Liver (tissue), 9 donors: ENCODE measurements around the gene ABCA4. TPM values are rescaled to one million over a fixed set of nuclear protein-coding genes. Genes with fewer than 3 reads are reported as not detected.

Source experiments
- DNase-seq: peaks from one replicate; pipeline ENCODE4 v3.0.0-alpha.2; 2017; ENCODE audit warnings: low spot score
- H3K27ac ChIP-seq, 2 donors: one replicate each; pipeline ENCODE4 v1.7.0; 2013; ENCODE audit warnings: inconsistent platforms in 2 of 2, low read length in 2 of 2, control low read depth in 1 of 2, low read depth in 1 of 2, mild to moderate bottlenecking in 1 of 2
- H3K27me3 ChIP-seq, 4 donors: one replicate each; pipeline versions ENCODE4 v1.6.1 to v1.7.0; 2013; ENCODE audit warnings: low read length in 3 of 4, inconsistent platforms in 1 of 4, mild to moderate bottlenecking in 1 of 4, moderate library complexity in 1 of 4; ENCODE audit not compliant: control insufficient read depth in 4 of 4, insufficient read depth in 4 of 4
- H3K36me3 ChIP-seq, 4 donors: one replicate each; pipeline versions ENCODE4 v1.6.1 to v1.7.0; 2013; ENCODE audit warnings: low read length in 3 of 4, mild to moderate bottlenecking in 3 of 4, low read depth in 1 of 4, moderate library complexity in 1 of 4; ENCODE audit not compliant: control insufficient read depth in 4 of 4, insufficient read depth in 3 of 4
- H3K4me1 ChIP-seq, 4 donors: one replicate each; pipeline versions ENCODE4 v1.6.1 to v1.7.0; 2013; ENCODE audit warnings: low read length in 3 of 4, mild to moderate bottlenecking in 3 of 4, moderate library complexity in 1 of 4; ENCODE audit not compliant: control insufficient read depth in 4 of 4, insufficient read depth in 4 of 4
- H3K4me3 ChIP-seq, 3 donors: one replicate each; pipeline versions ENCODE4 v1.6.1 to v1.7.0; 2013; ENCODE audit warnings: low read length in 3 of 3, control low read depth in 1 of 3, low read depth in 1 of 3, mild to moderate bottlenecking in 1 of 3
- H3K9ac ChIP-seq, 2 donors: one replicate each; pipeline ENCODE4 v1.7.0; 2013; ENCODE audit warnings: low read length in 2 of 2, mild to moderate bottlenecking in 2 of 2, moderate library complexity in 2 of 2, control low read depth in 1 of 2, low read depth in 1 of 2
- H3K9me3 ChIP-seq, 4 donors: one replicate each; pipeline versions ENCODE4 v1.6.1 to v1.7.0; 2013; ENCODE audit warnings: low read length in 3 of 4; ENCODE audit not compliant: control insufficient read depth in 4 of 4
- CTCF ChIP-seq: fragments of 150-350 bp; IDR thresholded peaks from 2 replicates; pipeline ENCODE4 v1.5.1; 2017; ENCODE audit warnings: improper control_type of control experiment, low read depth, low read length; ENCODE audit not compliant: missing input control
- EGR1 ChIP-seq, 2 donors: IDR thresholded peaks; 2 replicates each; pipeline ENCODE4 v1.6.1; 2016 to 2018; ENCODE audit warnings: antibody characterized with exemption in 2 of 2, low read depth in 2 of 2
- FOXA1 ChIP-seq: IDR thresholded peaks from 2 replicates; pipeline ENCODE4 v1.6.1; 2016; ENCODE audit warnings: antibody characterized with exemption
- HNF4A ChIP-seq, 2 donors: conservative IDR thresholded peaks; 2 replicates each; pipeline ENCODE4 v1.6.1; 2016; ENCODE audit warnings: antibody characterized with exemption in 2 of 2, mild to moderate bottlenecking in 2 of 2
- HNF4G ChIP-seq: IDR thresholded peaks from 2 replicates; pipeline ENCODE4 v1.6.1; 2016; ENCODE audit warnings: antibody characterized with exemption
- JUND ChIP-seq, 2 donors: IDR thresholded peaks; 2 replicates each; pipeline ENCODE4 v1.6.1; 2016; ENCODE audit warnings: antibody characterized with exemption in 2 of 2
- NR2F2 ChIP-seq: IDR thresholded peaks from 2 replicates; pipeline ENCODE4 v1.6.1; 2016; ENCODE audit warnings: antibody characterized with exemption
- REST ChIP-seq: IDR thresholded peaks from 2 replicates; pipeline ENCODE4 v1.6.1; 2016; ENCODE audit warnings: antibody characterized with exemption, mild to moderate bottlenecking
- RXRA ChIP-seq, 2 donors: IDR thresholded peaks; 2 replicates each; pipeline ENCODE4 v1.6.1; 2017 to 2018; ENCODE audit warnings: antibody characterized with exemption in 2 of 2, mild to moderate bottlenecking in 1 of 2
- TAF1 ChIP-seq: conservative IDR thresholded peaks from 2 replicates; pipeline ENCODE4 v1.6.1; 2016; ENCODE audit warnings: antibody characterized with exemption, mild to moderate bottlenecking
- ZBTB33 ChIP-seq: IDR thresholded peaks from 2 replicates; pipeline ENCODE4 v1.6.1; 2016; ENCODE audit warnings: antibody characterized with exemption
- WGBS: extraction: QIAGEN DNeasy Blood & Tissue Kit; methylation state at CpG from one replicate; pipeline ENCODE4 v1.1.7; 2013; 5-methylcytosine and 5-hydroxymethylcytosine counted together
- polyA plus RNA-seq, 2 donors: library from polyadenylated mRNA; stranded (reverse) in 1 of 2; unstranded in 1 of 2; fragments of 200-250 nt in 1 of 2; fragments of >200 nt in 1 of 2; fragmentation: Nextera tagmentation in 1 of 2; extraction: Ambion mirVana in 1 of 2; gene quantifications; one replicate each; pipeline versions ENCODE4 v1.2.1 to v1.2.3, GENCODE V29; 2013 to 2015
- total RNA-seq, 2 donors: library from RNA; depleted of rRNA; stranded (reverse); fragments of >200 nt; gene quantifications; one replicate each; pipeline ENCODE4 v1.2.3, GENCODE V29; 2014
- donor health status: healthy.
- donor health status: healthy.
- donor health status: healthy.
- donor health status: healthy.
- donor health status: healthy.

The ABCA4 gene
- total and polyA plus RNA-seq, 4 donors: 0.19 to 1.5 (median 0.38) TPM

DNA sequence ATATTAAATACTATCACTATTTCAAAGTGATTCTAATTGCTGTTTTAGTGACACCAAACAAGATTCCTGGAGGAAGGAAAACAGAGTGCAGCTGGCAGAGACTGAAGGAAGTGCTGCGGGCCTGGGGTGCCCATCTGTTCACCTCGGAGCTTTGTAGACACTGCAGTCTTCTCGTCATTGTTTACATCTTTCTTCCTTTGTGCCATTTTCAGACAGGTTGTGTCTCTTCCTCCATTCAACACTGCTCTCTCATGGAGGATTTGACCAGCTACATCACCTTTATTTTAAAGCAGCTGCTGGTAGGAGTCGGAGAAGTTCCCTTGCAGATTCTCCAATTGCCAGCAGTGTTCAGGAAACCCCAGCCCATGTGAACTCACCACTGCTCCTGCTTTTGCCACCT, 37.3 kb downstream of the ABCA4 start:
- H3K36me3 ChIP-seq: no peaks in the 10 kb centered on the region
- H3K9me3 ChIP-seq: no peaks in the 10 kb centered on the region
- no peak for DNase-seq
- no peaks in the 10 kb centered on the region for H3K4me1 ChIP-seq
- 63% methylated on average over 4 of the region's 4 CpGs for WGBS
- H3K4me3 ChIP-seq: no peak overlapping the region
- TF ChIP-seq FOXA1 (no peak), JUND (IDR thresholded peaks at IDR 0.05) (no peak), EGR1 (IDR thresholded peaks at IDR 0.05; ENCODE audit: low read depth in 2 of 2) (no peak), CTCF (no peak)
- no peak overlapping the region for H3K27ac ChIP-seq
- H3K27me3 ChIP-seq: no peaks in the 10 kb centered on the region
- no peak overlapping the region for H3K9ac ChIP-seq

GRCh38 chr1:94081566-94082344, 39.2 kb downstream of the ABCA4 start:
- Histone ChIP-seq H3K4me3 (no peak overlapping the region), H3K9ac (no peak overlapping the region), H3K27ac (no peak overlapping the region), H3K9me3 (no peaks in the 10 kb centered on the region), H3K36me3 (no peaks in the 10 kb centered on the region), H3K4me1 (no peaks in the 10 kb centered on the region), H3K27me3 (no peaks in the 10 kb centered on the region)
- TF ChIP-seq RXRA (IDR thresholded peaks at IDR 0.05) (no peak), JUND (IDR thresholded peaks at IDR 0.05) (no peak), HNF4G (no peak), TAF1 (no peak), REST (no peak), CTCF (no peak), HNF4A (conservative IDR thresholded peaks at IDR 0.05) (no peak), ZBTB33 (no peak), NR2F2 (no peak)
- WGBS: 92% methylated on average over 7 of the region's 7 CpGs
- no peak for DNase-seq
